Aorta (tissue), 5 donors: ENCODE results near the gene EXD3. TPM values are rescaled to one million over a fixed set of nuclear protein-coding genes. Genes with fewer than 3 reads are reported as not detected.
"Not testable (repeated sequence)": the region's sequence is repeated elsewhere in the genome, so short reads cannot be mapped to it uniquely, and the experiment has no call there.

Experiments used
- ATAC-seq: fragments of 200-7000 bp; cut with Tn5 transposase; one replicate; pipeline ENCODE4 v1.9.1; 2022; ENCODE audit warnings: moderate library complexity; ENCODE audit not compliant: low FRiP score
- DNase-seq, 2 donors: peaks; one replicate each; pipeline ENCODE4 v3.0.0-alpha.2; 2020
- H3K27ac ChIP-seq, 2 donors: one replicate each; pipeline ENCODE4 v1.5.1; 2013; ENCODE audit warnings: low read length in 2 of 2, mild to moderate bottlenecking in 2 of 2, moderate library complexity in 2 of 2, control low read depth in 1 of 2, inconsistent platforms in 1 of 2, low read depth in 1 of 2
- H3K27me3 ChIP-seq, 2 donors: one replicate each; pipeline ENCODE4 v1.6.1; 2013; ENCODE audit warnings: control low read depth in 1 of 2, low read length in 1 of 2, mild to moderate bottlenecking in 1 of 2, moderate library complexity in 1 of 2; ENCODE audit not compliant: insufficient read depth in 2 of 2, control insufficient read depth in 1 of 2
- H3K36me3 ChIP-seq, 2 donors: one replicate each; pipeline ENCODE4 v1.6.1; 2013; ENCODE audit warnings: control low read depth in 1 of 2, low read length in 1 of 2, mild to moderate bottlenecking in 1 of 2; ENCODE audit not compliant: insufficient read depth in 2 of 2, control insufficient read depth in 1 of 2
- H3K4me1 ChIP-seq, 2 donors: one replicate each; pipeline ENCODE4 v1.6.1; 2013; ENCODE audit warnings: low read length in 2 of 2, control low read depth in 1 of 2, mild to moderate bottlenecking in 1 of 2, moderate library complexity in 1 of 2; ENCODE audit not compliant: insufficient read depth in 2 of 2, control insufficient read depth in 1 of 2
- H3K4me3 ChIP-seq, 2 donors: one replicate each; pipeline ENCODE4 v1.5.1; 2013; ENCODE audit warnings: low read length in 2 of 2, control low read depth in 1 of 2, mild to moderate bottlenecking in 1 of 2
- H3K9me3 ChIP-seq: one replicate; pipeline ENCODE4 v1.6.1; 2013; ENCODE audit warnings: mild to moderate bottlenecking, low read length; ENCODE audit not compliant: control insufficient read depth
- WGBS, 2 donors: extraction: QIAGEN DNeasy Blood & Tissue Kit; methylation state at CpG; one replicate each; pipeline ENCODE4 v1.1.7; 2013; 5-methylcytosine and 5-hydroxymethylcytosine counted together
- intact Hi-C, 2 donors: fragments of 100-400 bp; cut with DNase I; formaldehyde crosslinking; loops; one replicate each; pipeline versions ENCODE4 v1.14.2 to v1.15.0; 2022
- polyA plus RNA-seq, 2 donors: library from polyadenylated mRNA; stranded (reverse); fragments of 200-250 nt; gene quantifications; one replicate each; pipeline ENCODE4 v1.2.3, GENCODE V29; 2013
- total RNA-seq, 2 donors: library from RNA; stranded (reverse); fragmentation: NEBNext Ultra II Directional; extraction: Animal tissue kit (Norgen Biotek cat#: 25700); gene quantifications; one replicate each; pipeline ENCODE4 v1.2.1, GENCODE V29; 2021
- donor health status: healthy with polysubstance abuse.
- donor health status: Bipolar disorder and iron deficiency.
- donor health status: DM: no; HTN: no; CAD: no.
- donor health status: DM: no; HTN: no; CAD: no.
- donor health status: DM: yes; HTN: yes; CAD: no.

EXD3 gene
- total and polyA plus RNA-seq, 4 donors = 15.9 to 96.8 (median 30.0) TPM

- peak; percentile 30 to 67 for DNase-seq
- H3K27ac ChIP-seq, H3K36me3 ChIP-seq, H3K27me3 ChIP-seq, ATAC-seq, H3K9me3 ChIP-seq, H3K4me1 ChIP-seq, intact Hi-C loops, H3K4me3 ChIP-seq: not testable (repeated sequence)
- 90 to 91% methylated on average over 34 to 37 of the region's 37 CpGs for whole genome bisulfite sequencing, 2 donors
Observed at GRCh38 chr9:137378688-137379410, 44.1 kb downstream of the EXD3 start.

- Histone ChIP-seq H3K4me3 (no peak overlapping the region), H3K4me1 (no peaks in the 10 kb centered on the region), H3K27ac (no peak overlapping the region), H3K27me3 (no peaks in the 10 kb centered on the region), H3K36me3 (no peaks in the 10 kb centered on the region), H3K9me3 (no peaks in the 10 kb centered on the region)
- WGBS, 2 donors = 94 to 97% methylated on average over 12 of the region's 12 CpGs
- DNase-seq (peak; percentile 24 to 28), ATAC-seq (no peak)
- intact Hi-C loops = no loop called here
Observed at GRCh38 chr9:137376386-137376785, 46.6 kb downstream of the EXD3 start.

- no peaks in the 10 kb centered on the region for H3K9me3 ChIP-seq
- DNase-seq (no peak), ATAC-seq (no peak)
- H3K4me3 ChIP-seq = no peak overlapping the region
- no peak overlapping the region for H3K27ac ChIP-seq
- intact Hi-C loops = no loop called here
- WGBS, 2 donors = 98% methylated on average over 11 of the region's 11 CpGs
- H3K4me1 ChIP-seq = no peaks in the 10 kb centered on the region
- H3K36me3 ChIP-seq = no peaks in the 10 kb centered on the region
- no peaks in the 10 kb centered on the region for H3K27me3 ChIP-seq
Observed at GRCh38 chr9:137375321-137376058, 47.5 kb downstream of the EXD3 start.

GRCh38 chr9:137374131-137374845, 48.7 kb downstream of the EXD3 start:
- peak; percentile 25 to 67 for DNase-seq
- Histone ChIP-seq H3K27ac (no peak overlapping the region), H3K36me3 (no peaks in the 10 kb centered on the region), H3K27me3 (no peaks in the 10 kb centered on the region), H3K4me3 (no peak overlapping the region), H3K4me1 (no peaks in the 10 kb centered on the region), H3K9me3 (no peaks in the 10 kb centered on the region)
- WGBS, 2 donors = 95% methylated on average over 37 of the region's 37 CpGs
- no peak for ATAC-seq
- intact Hi-C loops = no loop called here

GRCh38 chr9:137373611-137373980, 49.4 kb downstream of the EXD3 start:
- H3K36me3 ChIP-seq = no peaks in the 10 kb centered on the region
- no peaks in the 10 kb centered on the region for H3K9me3 ChIP-seq
- ATAC-seq (no peak), DNase-seq (peak; percentile 30 to 51)
- H3K4me3 ChIP-seq = no peak overlapping the region
- H3K27ac ChIP-seq = no peak overlapping the region
- H3K4me1 ChIP-seq = no peaks in the 10 kb centered on the region
- intact Hi-C loops = no loop called here
- WGBS, 2 donors = 93 to 95% methylated on average over 16 of the region's 16 CpGs
- H3K27me3 ChIP-seq = no peaks in the 10 kb centered on the region

- Histone ChIP-seq H3K27ac (no peak overlapping the region), H3K4me3 (no peak overlapping the region), H3K9me3 (no peaks in the 10 kb centered on the region), H3K4me1 (no peaks in the 10 kb centered on the region), H3K27me3 (no peaks in the 10 kb centered on the region), H3K36me3 (no peaks in the 10 kb centered on the region)
- ATAC-seq (no peak), DNase-seq (peak; percentile 42 to 70)
- 87 to 88% methylated on average over 35 to 37 of the region's 37 CpGs for WGBS, 2 donors
- intact Hi-C loops = no loop called here
Observed at GRCh38 chr9:137372693-137373610, 50.0 kb downstream of the EXD3 start.

DNA sequence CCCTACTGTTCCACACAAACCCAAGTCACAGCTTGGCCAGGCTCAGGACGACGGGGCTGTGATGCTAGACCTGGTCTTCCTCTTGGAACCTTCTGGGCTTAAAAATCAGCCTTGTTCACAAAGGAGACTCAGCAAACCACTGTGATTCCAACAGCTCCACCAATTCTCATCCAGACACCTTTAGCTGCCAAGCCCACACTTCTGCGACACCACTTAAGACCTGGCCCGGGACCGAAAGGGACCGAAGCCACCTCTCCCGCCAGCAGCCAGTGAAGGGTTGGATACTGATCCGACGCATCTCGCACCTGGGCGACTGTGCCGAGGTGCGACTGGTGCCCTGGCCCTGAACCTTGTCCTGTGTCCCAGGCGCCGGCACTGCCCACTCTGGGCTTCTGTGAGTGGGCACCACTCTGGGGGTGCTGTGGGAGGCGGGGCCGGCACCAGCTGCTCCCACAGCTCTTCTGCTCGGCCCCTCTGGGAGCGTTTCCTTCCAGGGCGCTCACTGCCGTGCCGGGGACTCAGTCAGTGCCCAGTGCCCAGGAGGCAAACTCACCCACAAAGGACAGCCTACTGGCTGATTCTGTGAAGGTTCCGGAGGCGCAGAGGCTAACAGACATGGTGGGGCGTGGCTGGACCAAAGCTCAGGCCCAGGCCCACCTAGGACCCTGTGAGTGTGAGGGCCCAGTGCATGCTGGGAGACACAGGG, 50.9 kb downstream of the EXD3 start:
- no peak overlapping the region for H3K27ac ChIP-seq
- intact Hi-C loops = no loop called here
- H3K36me3 ChIP-seq = no peaks in the 10 kb centered on the region
- H3K27me3 ChIP-seq = no peaks in the 10 kb centered on the region
- H3K4me3 ChIP-seq = no peak overlapping the region
- peak in 1 of 2 donors; percentile 75 for DNase-seq
- no peak for ATAC-seq
- H3K9me3 ChIP-seq = no peaks in the 10 kb centered on the region
- WGBS, 2 donors = 93 to 94% methylated on average over 25 of the region's 25 CpGs
- no peaks in the 10 kb centered on the region for H3K4me1 ChIP-seq

GRCh38 chr9:137371521-137371941, 51.4 kb downstream of the EXD3 start:
- intact Hi-C loops = no loop called here
- Histone ChIP-seq H3K27ac (no peak overlapping the region), H3K36me3 (no peaks in the 10 kb centered on the region), H3K4me1 (no peaks in the 10 kb centered on the region), H3K27me3 (no peaks in the 10 kb centered on the region), H3K4me3 (no peak overlapping the region), H3K9me3 (no peaks in the 10 kb centered on the region)
- WGBS, 2 donors = 96% methylated on average over 15 to 16 of the region's 16 CpGs
- DNase-seq (peak; percentile 43 to 68), ATAC-seq (no peak)
